ENCODE data around the gene TMPRSS4. TPM values are rescaled to one million over a fixed set of nuclear protein-coding genes. Genes with fewer than 3 reads are reported as not detected.

TMPRSS4 gene
- total RNA-seq, 1 experiment from 2014 or later, result not detected

DNA sequence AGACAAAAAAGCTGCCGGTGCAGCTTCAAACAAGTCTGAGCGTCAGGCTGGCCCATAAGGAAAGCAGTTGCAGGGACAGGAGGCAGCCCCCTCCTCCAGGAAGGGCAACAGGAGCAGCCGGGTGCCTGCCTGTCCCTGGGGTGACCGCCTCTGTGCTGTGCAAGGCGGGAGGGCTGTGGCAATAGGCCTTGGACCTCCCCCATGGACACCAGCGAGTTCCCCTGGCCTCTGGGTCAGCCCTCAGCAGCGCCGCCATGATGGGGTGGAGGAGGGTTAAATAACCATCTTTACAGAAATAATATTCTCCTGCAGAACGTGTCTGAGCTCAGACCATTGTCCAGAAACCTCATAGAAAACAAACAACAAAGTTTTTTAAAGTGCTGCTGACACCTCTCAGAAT lies 3.3 kb upstream of the TMPRSS4 start:
- CTCF ChIA-PET, result interaction anchor here (1.7 kb wide), 1 partner anchor 264 kb away, joined by 4 read pairs; no protein-coding TSS in a partner anchor

GRCh38 chr11:118074091-118074685 lies 2.7 kb upstream of the TMPRSS4 start:
- no TSS peak for BruUV-seq (replicated peaks)
- no peak for ATAC-seq
- intact Hi-C loops (cut with micrococcal nuclease; ENCODE audit: unreplicated experiment) (no loop called here), in situ Hi-C loops (cut with HindIII; ENCODE audit: low pct_unique_long_range_greater_than_20kb, low sequenced_read_pairs) (no loop called here)
- TF ChIP-seq CTCF (IDR thresholded peaks at IDR 0.05) (no peak), REST (IDR thresholded peaks at IDR 0.05; ENCODE audit: insufficient read depth in 1 of 2, low read depth in 2 of 2, low read length in 1 of 2) (no peak), TCF7L2 (IDR thresholded peaks at IDR 0.05; ENCODE audit: low read depth, low read length) (no peak), POLR2AphosphoS5 (IDR thresholded peaks at IDR 0.05; ENCODE audit: low read depth, low read length) (no peak), SIN3A (IDR thresholded peaks at IDR 0.05; ENCODE audit: borderline replicate concordance, insufficient read depth, low read depth, low read length) (no peak)
- Histone ChIP-seq H3K36me3 (ENCODE audit: control insufficient read depth, insufficient read depth, low read length) (no peaks in the 10 kb centered on the region), H3K27me3 (ENCODE audit: control insufficient read depth, insufficient read depth, low read length) (peaks cover 5% of the 10 kb centered on the region; the same call in 1 of the 2 replicates), H3K4me3 (ENCODE audit: low read depth in 2 of 2, low read length in 2 of 2) (no peak overlapping the region), H3K4me1 (ENCODE audit: control insufficient read depth, insufficient read depth, low read length) (no peaks in the 10 kb centered on the region), H3K9me3 (ENCODE audit: control insufficient read depth, insufficient read depth, low read depth, low read length) (no peaks in the 10 kb centered on the region), H3K27ac (ENCODE audit: low read length) (no peak overlapping the region)
- CTCF ChIA-PET, result interaction anchor here (1.1 to 1.7 kb wide), 2 partner anchors 21 to 265 kb away, joined by 4 to 8 read pairs; no protein-coding TSS in a partner anchor
- no peak for DNase-seq (ENCODE audit: low read depth, low spot score)
- POLR2A ChIA-PET, result no interaction called here

More for the DNA sequence above, 3.3 kb upstream of the TMPRSS4 start:
- no TSS peak for BruUV-seq (replicated peaks)
- intact Hi-C loops (cut with micrococcal nuclease; ENCODE audit: unreplicated experiment), result no loop called here
- Histone ChIP-seq H3K4me3 (ENCODE audit: low read depth in 2 of 2, low read length in 2 of 2) (no peak overlapping the region), H3K27me3 (ENCODE audit: control insufficient read depth, insufficient read depth, low read length) (peaks cover 5% of the 10 kb centered on the region; the same call in 1 of the 2 replicates), H3K27ac (ENCODE audit: low read length) (no peak overlapping the region), H3K9me3 (ENCODE audit: control insufficient read depth, insufficient read depth, low read depth, low read length) (no peaks in the 10 kb centered on the region), H3K4me1 (ENCODE audit: control insufficient read depth, insufficient read depth, low read length) (no peaks in the 10 kb centered on the region), H3K36me3 (ENCODE audit: control insufficient read depth, insufficient read depth, low read length) (no peaks in the 10 kb centered on the region)
- ATAC-seq (no peak), DNase-seq (ENCODE audit: low read depth, low spot score) (no peak)
- in situ Hi-C loops (cut with HindIII; ENCODE audit: low pct_unique_long_range_greater_than_20kb, low sequenced_read_pairs), result no loop called here
- POLR2A ChIA-PET, result no interaction called here
- no peak for TF ChIP-seq POLR2AphosphoS5 (IDR thresholded peaks at IDR 0.05; ENCODE audit: low read depth, low read length)
- no peak for TF ChIP-seq TCF7L2 (IDR thresholded peaks at IDR 0.05; ENCODE audit: low read depth, low read length)
- TF ChIP-seq CTCF (IDR thresholded peaks at IDR 0.05), result no peak
- no peak for TF ChIP-seq REST (IDR thresholded peaks at IDR 0.05; ENCODE audit: insufficient read depth in 1 of 2, low read depth in 2 of 2, low read length in 1 of 2)
- TF ChIP-seq SIN3A (IDR thresholded peaks at IDR 0.05; ENCODE audit: borderline replicate concordance, insufficient read depth, low read depth, low read length), result no peak

Measured in Panc1 (cell line).